CD1c-positive myeloid dendritic cell (primary cell): Measurements from ENCODE around the gene MARCHF10.

Experiments
- DNase-seq: peaks from one replicate; pipeline ENCODE4 v3.0.0-alpha.2; 2016; ENCODE audit errors: extremely low spot score

MARCHF10 gene

GRCh38 chr17:62676952-62677596 lies 131.0 kb downstream of the MARCHF10 start:
- no peak for DNase-seq

DNA sequence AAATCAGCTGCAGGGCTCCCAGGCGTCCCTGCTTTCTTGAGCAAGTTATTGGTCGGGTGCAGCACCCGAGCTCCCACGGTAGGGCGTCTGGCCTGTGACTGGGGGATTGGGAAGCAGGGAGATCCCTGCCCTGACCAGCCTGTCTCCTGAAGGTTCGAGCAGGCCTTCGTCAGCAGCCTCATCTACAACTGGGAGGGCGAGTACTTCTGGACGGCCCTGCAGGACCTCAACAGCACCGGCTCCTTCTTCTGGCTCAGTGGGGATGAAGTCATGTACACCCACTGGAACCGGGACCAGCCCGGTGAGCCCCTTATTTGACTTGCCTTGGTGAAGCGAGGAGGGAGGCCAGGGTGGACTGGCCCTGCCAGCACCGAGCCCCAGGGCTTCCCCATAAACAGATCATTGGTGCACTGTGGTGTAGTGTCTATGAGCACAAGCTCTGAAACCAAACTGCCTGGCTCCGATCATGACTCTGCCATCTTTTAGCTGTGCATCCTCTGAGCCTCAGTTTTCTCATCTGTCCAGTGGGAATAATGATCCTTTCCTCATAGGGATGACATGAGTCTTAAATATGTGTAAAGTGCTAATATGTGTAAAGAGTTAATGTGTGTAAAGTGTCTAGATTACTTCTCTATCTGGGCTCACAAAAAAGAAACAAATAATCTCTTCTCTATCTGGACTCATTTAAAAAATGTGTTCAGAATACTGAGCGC lies 131.7 kb downstream of the MARCHF10 start:
- DNase-seq: no peak

GRCh38 chr17:62675701-62676100 lies 132.4 kb downstream of the MARCHF10 start:
- DNase-seq: no peak

- DNase-seq: no peak
Measured at GRCh38 chr17:62675260-62675659, 132.9 kb downstream of the MARCHF10 start.

- DNase-seq: no peak
Measured at GRCh38 chr17:62674841-62675240, 133.3 kb downstream of the MARCHF10 start.

- no peak for DNase-seq
Measured at GRCh38 chr17:62674363-62674739, 133.8 kb downstream of the MARCHF10 start.

DNA sequence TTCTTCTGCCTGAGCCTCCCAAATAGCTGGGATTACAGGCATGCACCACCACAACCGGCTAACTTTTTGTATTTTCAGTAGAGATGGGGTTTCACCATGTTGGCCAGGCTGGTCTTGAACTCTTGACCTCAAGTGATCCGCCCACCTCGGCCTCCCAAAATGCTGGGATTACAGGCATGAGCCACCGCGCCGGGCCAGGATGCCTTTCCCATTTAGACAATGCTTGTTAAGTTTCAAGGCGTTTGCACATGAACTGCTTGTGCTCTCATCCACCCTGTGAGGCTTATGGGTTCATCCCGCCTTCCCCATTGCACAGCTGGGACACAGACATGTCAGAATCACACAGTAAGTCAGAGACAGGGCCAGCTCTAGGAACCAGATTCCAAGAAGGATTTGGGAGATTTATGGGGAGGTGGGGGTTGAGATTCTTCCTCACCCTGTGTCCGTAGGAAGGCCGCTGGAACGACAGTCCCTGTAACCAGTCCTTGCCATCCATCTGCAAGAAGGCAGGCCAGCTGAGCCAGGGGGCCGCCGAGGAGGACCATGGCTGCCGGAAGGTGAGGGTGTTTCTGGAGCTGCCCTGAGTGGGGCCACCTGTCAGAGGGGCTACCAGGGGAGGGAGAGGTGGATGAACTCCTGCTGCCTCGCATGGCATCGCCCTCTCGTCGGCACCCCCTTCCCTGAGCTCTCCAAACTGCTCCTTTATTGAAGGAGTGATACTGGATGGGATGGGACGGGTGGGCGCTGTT lies 134.3 kb downstream of the MARCHF10 start:
- DNase-seq: no peak

DNA sequence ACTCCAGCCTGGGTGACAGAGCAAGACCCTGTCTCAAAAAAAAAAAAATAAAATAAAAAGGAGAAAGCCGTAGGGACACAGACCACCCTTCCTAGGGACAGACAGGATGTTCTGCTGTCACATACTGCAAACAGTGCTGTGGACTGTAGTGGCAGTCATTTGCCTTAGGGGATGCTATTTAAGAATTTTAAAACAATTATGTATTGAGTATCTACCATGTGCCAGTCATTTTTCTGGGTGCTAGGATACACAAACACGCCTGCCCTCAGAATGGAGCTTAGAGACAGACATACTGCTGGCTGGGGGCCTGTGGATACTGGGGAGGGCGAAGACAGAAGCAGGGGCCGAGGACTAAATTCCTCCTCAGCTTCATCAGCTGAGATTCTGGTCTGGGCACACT lies 135.2 kb downstream of the MARCHF10 start:
- DNase-seq: no peak

DNA sequence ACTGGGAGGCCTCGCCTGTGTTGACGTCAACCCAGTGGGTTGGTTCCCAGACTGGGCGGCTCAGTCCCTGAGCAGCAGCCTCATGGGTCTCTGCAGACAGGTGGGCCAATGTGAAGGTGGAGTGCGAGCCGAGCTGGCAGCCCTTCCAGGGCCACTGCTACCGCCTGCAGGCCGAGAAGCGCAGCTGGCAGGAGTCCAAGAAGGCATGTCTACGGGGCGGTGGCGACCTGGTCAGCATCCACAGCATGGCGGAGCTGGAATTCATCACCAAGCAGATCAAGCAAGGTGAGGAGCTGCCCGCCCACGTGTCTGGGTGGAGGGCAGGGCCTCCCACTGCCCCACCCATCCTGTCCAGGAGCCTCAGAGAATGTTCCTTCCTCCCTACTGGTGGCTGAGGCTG lies 136.6 kb downstream of the MARCHF10 start:
- no peak for DNase-seq

- no peak for DNase-seq
Measured at GRCh38 chr17:62670202-62670821, 137.8 kb downstream of the MARCHF10 start.

DNA sequence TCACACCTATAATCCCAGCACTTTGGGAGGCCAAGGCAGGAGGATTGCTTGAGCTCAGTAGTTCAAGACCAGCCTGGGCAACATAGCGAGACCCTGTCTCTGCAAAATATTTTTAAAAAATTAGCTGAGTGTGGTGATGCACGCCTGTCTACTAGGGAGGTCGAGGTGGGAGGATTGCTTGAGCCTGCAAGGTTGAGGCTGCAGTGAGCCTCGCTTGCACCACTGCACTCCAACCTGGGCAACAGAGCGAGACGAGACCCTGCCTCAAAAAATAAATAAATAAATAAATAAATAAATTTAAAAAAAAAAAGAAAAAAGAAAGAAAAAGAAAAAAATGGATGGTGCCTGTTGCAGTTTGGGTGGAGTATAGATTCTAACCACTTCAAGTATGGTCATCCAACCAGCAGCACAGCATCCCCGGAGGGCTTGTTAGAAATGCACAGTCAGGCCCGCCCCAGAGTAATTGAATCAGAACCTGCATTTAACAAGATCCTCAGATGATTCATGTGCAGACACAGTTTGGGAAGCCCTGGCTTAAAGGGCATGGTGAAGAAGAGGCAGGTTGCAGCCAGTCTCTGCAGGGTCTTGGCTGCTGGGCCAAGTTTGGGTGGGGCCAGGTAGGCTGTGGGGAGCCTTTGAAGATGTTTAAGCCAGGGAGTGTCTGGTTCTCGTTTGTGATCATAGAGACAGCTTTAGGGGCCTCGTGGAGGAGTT lies 139.9 kb downstream of the MARCHF10 start:
- no peak for DNase-seq

GRCh38 chr17:62666801-62667591 lies 141.1 kb downstream of the MARCHF10 start:
- DNase-seq: no peak

- DNase-seq: no peak
Measured at GRCh38 chr17:62666061-62666800, 141.9 kb downstream of the MARCHF10 start.

GRCh38 chr17:62665599-62665998 lies 142.5 kb downstream of the MARCHF10 start:
- no peak for DNase-seq

- no peak for DNase-seq
Measured at GRCh38 chr17:62664336-62665120, 143.6 kb downstream of the MARCHF10 start.

GRCh38 chr17:62663304-62663703 lies 144.8 kb downstream of the MARCHF10 start:
- no peak for DNase-seq

GRCh38 chr17:62662855-62663254 lies 145.3 kb downstream of the MARCHF10 start:
- DNase-seq: no peak

GRCh38 chr17:62661337-62661736 lies 146.8 kb downstream of the MARCHF10 start:
- no peak for DNase-seq

DNA sequence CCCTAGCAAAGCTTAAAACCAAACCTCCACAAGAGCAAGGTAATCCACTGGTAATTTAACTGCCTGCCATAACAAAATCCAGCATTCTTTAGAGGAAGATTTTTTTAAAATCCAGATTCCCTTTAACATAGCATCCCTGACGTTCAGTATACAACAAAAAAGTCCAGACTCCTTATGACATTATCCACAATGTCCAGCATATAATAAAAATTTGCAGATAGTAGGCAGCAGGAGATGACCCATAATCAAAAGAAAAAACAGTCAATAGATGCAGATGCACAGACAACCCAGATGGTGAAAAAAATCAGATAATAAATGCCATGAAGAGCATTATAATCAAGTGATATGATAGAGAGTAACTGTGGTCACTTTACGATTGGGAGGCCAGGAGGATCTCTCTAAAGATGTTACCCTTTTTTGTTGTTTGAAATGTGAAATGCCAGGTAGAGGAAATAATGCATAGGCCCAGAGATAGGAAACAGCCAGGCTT lies 147.4 kb downstream of the MARCHF10 start:
- DNase-seq: no peak
